HepG2 (cell line): ENCODE measurements around the gene EPHA10. TPM values are rescaled to one million over a fixed set of nuclear protein-coding genes. Genes with fewer than 3 reads are reported as not detected.

Source experiments
- ATAC-seq: fragments of 200-7000 bp; cut with Tn5 transposase; 3 replicates; pipeline ENCODE4 v1.9.1; 2020; ENCODE audit warnings: mild to moderate bottlenecking, moderate library complexity
- BruUV-seq: library from RNA; stranded (reverse); fragments of 400-500 nt; replicated peaks from 2 replicates; lab custom pipeline; 2021; lab: Mats Ljungman, UMichigan
- CTCF ChIA-PET: fragments of 300-600 bp; formaldehyde crosslinking; extraction: SDS; loops from one replicate; lab custom pipeline; 2021; ENCODE audit warnings: low total read pairs, inconsistent platforms, low intra/inter-chr PET ratio; lab: Yijun Ruan, JAX
- POLR2A ChIA-PET: fragments of 350-600 bp; sonication (Branson Sonifier 250); formaldehyde crosslinking; loops from one replicate; lab custom pipeline; 2020; ENCODE audit warnings: antibody characterized with exemption, inconsistent platforms; lab: Yijun Ruan, JAX
- DNase-seq: peaks from one replicate; pipeline ENCODE4 v3.0.0-alpha.2; 2015; ENCODE audit warnings: low spot score
- FAIRE-seq: peaks from 3 replicates; lab custom pipeline; 2011; peaks lifted over from hg19 to GRCh38; lab: Jason Lieb, UNC
- H2AFZ ChIP-seq: one replicate; pipeline ENCODE4 v1.6.1; 2011; ENCODE audit warnings: low read length, inconsistent platforms
- H3K27ac ChIP-seq: fragments of 300-600 bp; 3 replicates; pipeline ENCODE4 v1.8.0; 2011; ENCODE audit warnings: mixed run types, mild to moderate bottlenecking, mixed read lengths, low read length, inconsistent platforms; ENCODE audit not compliant: insufficient read depth; ENCODE audit errors: extremely low read length
- H3K27me3 ChIP-seq, 2 experiments: fragments of 200-600 bp in 1 of 2; 2 replicates in 1 of 2; 3 replicates in 1 of 2; pipeline versions ENCODE4 v1.6.0 to v1.8.0; 2011; ENCODE audit warnings: low read length in 2 of 2, mild to moderate bottlenecking in 2 of 2, moderate library complexity in 2 of 2, inconsistent platforms in 1 of 2; ENCODE audit not compliant: insufficient read depth in 2 of 2, control insufficient read depth in 1 of 2
- H3K36me3 ChIP-seq, 2 experiments: fragments of 200-600 bp in 1 of 2; replicated peaks in 1 of 2; 2 replicates in 1 of 2; 3 replicates in 1 of 2; pipeline versions ENCODE4 v1.5.1 to v1.8.0; 2011; ENCODE audit warnings: low read length in 2 of 2, inconsistent platforms in 1 of 2; ENCODE audit not compliant: insufficient read depth in 2 of 2, control insufficient read depth in 1 of 2
- H3K4me1 ChIP-seq: 2 replicates; pipeline ENCODE4 v1.5.1; 2012; ENCODE audit warnings: low read length, inconsistent platforms; ENCODE audit not compliant: insufficient read depth
- H3K4me2 ChIP-seq: 2 replicates; pipeline ENCODE4 v1.6.0; 2011; ENCODE audit warnings: low read depth, low read length, inconsistent platforms
- H3K4me3 ChIP-seq, 3 experiments: fragments of 200-600 bp in 1 of 3; sonication (generic), shearing (Covaris generic) in 1 of 3; replicated peaks in 1 of 3; 2 replicates each; pipeline ENCODE4 v1.5.1; 2011 to 2016; ENCODE audit warnings: low read length in 3 of 3, inconsistent platforms in 2 of 3, low read depth in 2 of 3, mild to moderate bottlenecking in 2 of 3, control low read depth in 1 of 3, mixed read lengths in 1 of 3; ENCODE audit not compliant: insufficient read depth in 1 of 3
- H3K79me2 ChIP-seq: one replicate; pipeline ENCODE4 v1.6.1; 2011; ENCODE audit warnings: low read length, inconsistent platforms; ENCODE audit not compliant: insufficient read depth
- H3K9ac ChIP-seq: 2 replicates; pipeline ENCODE4 v1.6.0; 2011; ENCODE audit warnings: mild to moderate bottlenecking, low read depth, low read length, inconsistent platforms; ENCODE audit not compliant: insufficient read depth
- H3K9me3 ChIP-seq: 2 replicates; pipeline ENCODE4 v1.5.1; 2012; ENCODE audit warnings: mild to moderate bottlenecking, low read length
- H4K20me1 ChIP-seq: 2 replicates; pipeline ENCODE4 v1.6.0; 2011; ENCODE audit warnings: inconsistent platforms, mild to moderate bottlenecking, low read length, moderate library complexity; ENCODE audit not compliant: insufficient read depth
- ARID5B ChIP-seq: IDR thresholded peaks from 2 replicates; pipeline ENCODE4 v1.4.0; 2020; ENCODE audit warnings: mild to moderate bottlenecking, missing genetic modification reagents
- BORCS8-MEF2B ChIP-seq: sonication (generic); formaldehyde crosslinking; IDR thresholded peaks from 2 replicates; pipeline ENCODE4 v1.8.0; 2022; ENCODE audit warnings: mild to moderate bottlenecking, missing genetic modification reagents
- EZH2 ChIP-seq: conservative IDR thresholded peaks from 2 replicates; pipeline ENCODE4 v1.6.1; 2012; ENCODE audit warnings: mild to moderate bottlenecking, low read depth, low read length, moderate library complexity
- HMGXB3 ChIP-seq: sonication (generic); formaldehyde crosslinking; IDR thresholded peaks from 2 replicates; pipeline ENCODE4 v1.4.0; 2020; ENCODE audit warnings: missing genetic modification reagents, borderline replicate concordance
- SP140L ChIP-seq: sonication (generic); formaldehyde crosslinking; IDR thresholded peaks from 2 replicates; pipeline ENCODE4 v1.4.0; 2020; ENCODE audit warnings: missing genetic modification reagents, borderline replicate concordance
- ZBTB8A ChIP-seq: sonication (generic); formaldehyde crosslinking; IDR thresholded peaks from 2 replicates; pipeline ENCODE4 v1.4.0; 2020; ENCODE audit warnings: mild to moderate bottlenecking, low read depth, missing genetic modification reagents, borderline replicate concordance
- ZNF644 ChIP-seq: IDR thresholded peaks from 2 replicates; pipeline ENCODE4 v1.6.1; 2016; ENCODE audit warnings: low read depth
- WGBS: methylation state at CpG from one replicate; pipeline ENCODE4 v1.1.6; 2017; ENCODE audit warnings: low lambda C conversion rate; 5-methylcytosine and 5-hydroxymethylcytosine counted together
- in situ Hi-C: cut with HindIII; loops from 2 replicates; pipeline ENCODE4 v1.10.0; 2017; ENCODE audit warnings: low pct_unique_long_range_greater_than_20kb; ENCODE audit not compliant: extremely low pct_ligation_motif_present
- intact Hi-C: fragments of 100-400 bp; cut with micrococcal nuclease; formaldehyde crosslinking; loops from one replicate; pipeline ENCODE4 v1.10.0; 2022; ENCODE audit not compliant: unreplicated experiment
- polyA plus RNA-seq, 8 experiments: library from polyadenylated mRNA; depleted of rRNA in 3 of 8; stranded (reverse) in 7 of 8; unstranded in 1 of 8; fragments of >200 nt; fragmentation: Illumina TruSeq in 4 of 8; extraction: Trizol in 4 of 8; gene quantifications; 2 replicates each; pipeline versions ENCODE4 v1.2.1 to v1.2.3, GENCODE V29; 2011 to 2016; ENCODE audit warnings: low read depth in 4 of 8, missing spikeins in 1 of 8, mixed read lengths in 1 of 8; ENCODE audit not compliant: insufficient read depth in 1 of 8
- total RNA-seq, 5 experiments: library from RNA; depleted of rRNA; stranded (reverse); fragments of >200 nt; fragmentation: Illumina TruSeq; extraction: Trizol; gene quantifications; 2 replicates each; pipeline ENCODE4 v1.2.3, GENCODE V29; 2016; ENCODE audit warnings: low read depth in 1 of 5

Gene EPHA10
- total and polyA plus RNA-seq, 2 of the 13 experiments (the other 11 are each of a cell fraction or from before 2014, with no cell fraction given), result 0.11 to 0.58 TPM

DNA sequence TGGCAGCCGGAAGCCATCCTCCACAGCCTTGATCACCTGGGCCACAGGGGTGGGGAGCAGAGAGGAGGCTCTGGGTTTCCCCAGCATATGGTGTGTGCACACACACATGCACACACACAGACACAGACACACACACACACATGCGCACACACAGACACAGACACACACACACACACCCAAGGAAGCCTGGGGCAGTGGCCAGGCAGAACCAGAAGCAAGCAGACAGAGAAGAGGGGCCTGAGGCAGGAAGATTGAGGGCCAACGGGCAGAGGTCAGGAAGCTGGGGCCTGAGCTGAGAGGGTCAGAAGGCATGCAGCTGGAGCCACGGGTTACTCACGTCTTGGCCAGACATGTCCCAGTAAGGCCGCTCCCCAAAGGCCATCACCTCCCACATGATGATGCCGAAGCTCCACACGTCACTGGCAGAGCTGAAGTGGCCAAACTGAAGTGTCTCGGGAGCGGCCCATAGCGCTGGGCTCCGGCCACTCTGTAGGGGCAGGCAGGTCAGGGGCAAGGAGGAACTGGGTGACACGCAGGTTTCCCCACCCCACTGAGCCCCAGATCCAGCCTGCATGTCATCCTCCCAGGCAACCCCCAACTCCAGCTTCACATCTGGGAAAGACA is 45.2 kb downstream of the EPHA10 start:
- whole genome bisulfite sequencing, result 36% methylated on average over 9 of the region's 13 CpGs
- in situ Hi-C loops, result no loop called here
- H3K79me2 ChIP-seq, result no peaks in the 10 kb centered on the region
- no peak overlapping the region for H3K27ac ChIP-seq
- no peak overlapping the region for H3K4me3 ChIP-seq
- H2AFZ ChIP-seq, result no peak overlapping the region
- POLR2A ChIA-PET, result interaction anchor here (1.0 to 1.7 kb wide), 2 partner anchors 29 to 140 kb away, joined by 3 to 4 read pairs; partner anchors contain the start of gene MTF1
- no peaks in the 10 kb centered on the region for H4K20me1 ChIP-seq
- no peaks in the 10 kb centered on the region for H3K36me3 ChIP-seq
- H3K9me3 ChIP-seq, result no peaks in the 10 kb centered on the region
- no peak for FAIRE-seq
- ATAC-seq, result no peak
- CTCF ChIA-PET, result no interaction called here
- no peak for DNase-seq
- no TSS peak for BruUV-seq
- H3K9ac ChIP-seq, result no peak overlapping the region
- H3K4me2 ChIP-seq, result no peak overlapping the region
- no peak for TF ChIP-seq HMGXB3 (CRISPR knock-in tag)
- no peak for TF ChIP-seq ZBTB8A
- TF ChIP-seq BORCS8-MEF2B (CRISPR knock-in tag), result no peak
- no peak for TF ChIP-seq EZH2
- TF ChIP-seq ZNF644 (CRISPR knock-in tag), result no peak
- no peak for TF ChIP-seq SP140L (CRISPR knock-in tag)
- no peak for TF ChIP-seq ARID5B
- intact Hi-C loops, result loop anchor here (10.0 kb wide), 1 partner anchor 75 kb away; the partner anchor contains the start of gene MANEAL
- peaks cover 76% of the 10 kb centered on the region for H3K4me1 ChIP-seq
- H3K27me3 ChIP-seq, result peaks cover 5 to 15% of the 10 kb centered on the region in 2 experiments; a peak in 4 of 5 replicates
